ENCODE results near the gene PLCG2. TPM values are rescaled to one million over a fixed set of nuclear protein-coding genes. Genes with fewer than 3 reads are reported as not detected.

The PLCG2 gene
- total RNA-seq, 1 experiment from 2014 or later, result 6.0 TPM

GRCh38 chr16:81817296-81817695, 38.2 kb downstream of the PLCG2 start:
- H2BK5ac ChIP-seq (ENCODE audit: insufficient read length, low read length), result no peak overlapping the region
- H3K4me2 ChIP-seq (ENCODE audit: insufficient read depth, insufficient read length, low read length), result no peak overlapping the region
- no peak overlapping the region for H3K56ac ChIP-seq (ENCODE audit: insufficient read length, low read depth, low read length)
- no peak for DNase-seq
- no peak for TF ChIP-seq CTCF (conservative IDR thresholded peaks at IDR 0.05)
- H3K23ac ChIP-seq (ENCODE audit: insufficient read length, low read depth, low read length), result no peak overlapping the region
- no peak overlapping the region for H2BK20ac ChIP-seq (ENCODE audit: low read depth, low read length, poor library complexity, severe bottlenecking)
- H3T11ph ChIP-seq (ENCODE audit: low read length), result no peak overlapping the region
- Mint-ChIP-seq H3K27ac (no peak overlapping the region), H3K36me3 (ENCODE audit: insufficient read depth in 1 of 3, low read depth in 3 of 3) (no peaks in the 10 kb centered on the region; a peak in 1 of 7 replicates), H3K4me3 (no peak overlapping the region), H3K27me3 (ENCODE audit: low read depth) (no peaks in the 10 kb centered on the region), H3K9me3 (peaks cover 0 to 7% of the 10 kb centered on the region in 2 experiments; a peak in 2 of 5 replicates), H3K4me1 (peaks cover 35 to 43% of the 10 kb centered on the region in 2 experiments)
- H2BK120ac ChIP-seq (ENCODE audit: low read depth, low read length, poor library complexity, severe bottlenecking), result no peak overlapping the region
- H3K14ac ChIP-seq (ENCODE audit: insufficient read depth, low read length), result no peak overlapping the region
- H2BK12ac ChIP-seq (ENCODE audit: insufficient read length, low read depth, low read length), result no peak overlapping the region
- no CpG with 5 or more reads among the region's 8 CpGs for WGBS (ENCODE audit: extremely low coverage, insufficient read length, low lambda C conversion rate)
- no peak overlapping the region for H4K8ac ChIP-seq (replicated peaks; ENCODE audit: insufficient read length, low read depth, low read length)
- H3K23me2 ChIP-seq (ENCODE audit: insufficient read length, low read depth, low read length, poor library complexity, severe bottlenecking), result no peaks in the 10 kb centered on the region
- no peak overlapping the region for H4K5ac ChIP-seq (ENCODE audit: insufficient read length, low read depth, low read length)
- no peak overlapping the region for H3K27ac ChIP-seq (ENCODE audit: insufficient read length, low read depth, low read length)
- H3K9ac ChIP-seq (ENCODE audit: extremely low read depth, insufficient read length, low read length), result no peak overlapping the region
- H3K9me3 ChIP-seq (ENCODE audit: control insufficient read depth, low read depth, low read length), result no peaks in the 10 kb centered on the region
- no peak overlapping the region for H2AK5ac ChIP-seq (ENCODE audit: insufficient read length, low read length)
- no peaks in the 10 kb centered on the region for H4K20me1 ChIP-seq (ENCODE audit: control insufficient read depth, insufficient read depth, insufficient read length)
- no peak overlapping the region for H2BK15ac ChIP-seq (ENCODE audit: low read depth, low read length)
- no peaks in the 10 kb centered on the region for H3K79me2 ChIP-seq (ENCODE audit: insufficient read depth, low read length)
- H2AFZ ChIP-seq (ENCODE audit: low read length), result no peak overlapping the region
- no peak overlapping the region for H3K18ac ChIP-seq (ENCODE audit: insufficient read length, low read depth, low read length)
- no peak overlapping the region for H4K91ac ChIP-seq (ENCODE audit: insufficient read length, low read depth, low read length)
- H3K4me1 ChIP-seq (ENCODE audit: insufficient read depth, low read length), result peaks cover 9% of the 10 kb centered on the region; the same call in 1 of the 2 replicates
- no peaks in the 10 kb centered on the region for H3K79me1 ChIP-seq (ENCODE audit: insufficient read depth, low read depth, low read length, poor library complexity, severe bottlenecking)
- no peak overlapping the region for H3K4ac ChIP-seq (ENCODE audit: low read depth, low read length)
- H3K27me3 ChIP-seq (ENCODE audit: insufficient read depth, low read length), result no peaks in the 10 kb centered on the region
